Measurements from ENCODE around the gene NDUFA12.

DNA sequence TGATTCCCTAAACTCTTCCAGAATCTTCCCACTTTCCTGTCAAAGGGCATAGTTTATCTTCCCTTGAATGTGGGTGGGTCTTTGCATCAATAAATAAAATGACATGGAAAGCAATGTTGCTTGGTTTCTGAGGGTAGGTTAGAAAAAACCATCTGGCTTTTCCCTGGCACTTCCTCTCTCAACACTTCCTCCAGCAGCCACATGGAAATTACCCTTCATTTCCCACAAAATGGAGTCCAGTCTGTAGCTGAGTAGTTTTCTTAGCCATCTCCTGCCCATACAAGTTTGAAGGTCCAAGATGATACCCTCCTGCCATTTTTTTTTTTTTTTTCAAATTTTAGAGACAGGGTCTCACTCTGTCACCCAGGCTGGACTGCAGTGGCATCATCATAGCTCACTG, 11.1 kb upstream of the NDUFA12 start:
- TF ChIP-seq, protein P1, sequence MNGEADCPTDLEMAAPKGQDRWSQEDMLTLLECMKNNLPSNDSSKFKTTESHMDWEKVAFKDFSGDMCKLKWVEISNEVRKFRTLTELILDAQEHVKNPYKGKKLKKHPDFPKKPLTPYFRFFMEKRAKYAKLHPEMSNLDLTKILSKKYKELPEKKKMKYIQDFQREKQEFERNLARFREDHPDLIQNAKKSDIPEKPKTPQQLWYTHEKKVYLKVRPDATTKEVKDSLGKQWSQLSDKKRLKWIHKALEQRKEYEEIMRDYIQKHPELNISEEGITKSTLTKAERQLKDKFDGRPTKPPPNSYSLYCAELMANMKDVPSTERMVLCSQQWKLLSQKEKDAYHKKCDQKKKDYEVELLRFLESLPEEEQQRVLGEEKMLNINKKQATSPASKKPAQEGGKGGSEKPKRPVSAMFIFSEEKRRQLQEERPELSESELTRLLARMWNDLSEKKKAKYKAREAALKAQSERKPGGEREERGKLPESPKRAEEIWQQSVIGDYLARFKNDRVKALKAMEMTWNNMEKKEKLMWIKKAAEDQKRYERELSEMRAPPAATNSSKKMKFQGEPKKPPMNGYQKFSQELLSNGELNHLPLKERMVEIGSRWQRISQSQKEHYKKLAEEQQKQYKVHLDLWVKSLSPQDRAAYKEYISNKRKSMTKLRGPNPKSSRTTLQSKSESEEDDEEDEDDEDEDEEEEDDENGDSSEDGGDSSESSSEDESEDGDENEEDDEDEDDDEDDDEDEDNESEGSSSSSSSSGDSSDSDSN (IDR thresholded peaks at IDR 0.05; ENCODE audit: borderline replicate concordance in 1 of 2, low read depth in 2 of 2, low read length in 2 of 2): no peak
- TF ChIP-seq, protein P2, sequence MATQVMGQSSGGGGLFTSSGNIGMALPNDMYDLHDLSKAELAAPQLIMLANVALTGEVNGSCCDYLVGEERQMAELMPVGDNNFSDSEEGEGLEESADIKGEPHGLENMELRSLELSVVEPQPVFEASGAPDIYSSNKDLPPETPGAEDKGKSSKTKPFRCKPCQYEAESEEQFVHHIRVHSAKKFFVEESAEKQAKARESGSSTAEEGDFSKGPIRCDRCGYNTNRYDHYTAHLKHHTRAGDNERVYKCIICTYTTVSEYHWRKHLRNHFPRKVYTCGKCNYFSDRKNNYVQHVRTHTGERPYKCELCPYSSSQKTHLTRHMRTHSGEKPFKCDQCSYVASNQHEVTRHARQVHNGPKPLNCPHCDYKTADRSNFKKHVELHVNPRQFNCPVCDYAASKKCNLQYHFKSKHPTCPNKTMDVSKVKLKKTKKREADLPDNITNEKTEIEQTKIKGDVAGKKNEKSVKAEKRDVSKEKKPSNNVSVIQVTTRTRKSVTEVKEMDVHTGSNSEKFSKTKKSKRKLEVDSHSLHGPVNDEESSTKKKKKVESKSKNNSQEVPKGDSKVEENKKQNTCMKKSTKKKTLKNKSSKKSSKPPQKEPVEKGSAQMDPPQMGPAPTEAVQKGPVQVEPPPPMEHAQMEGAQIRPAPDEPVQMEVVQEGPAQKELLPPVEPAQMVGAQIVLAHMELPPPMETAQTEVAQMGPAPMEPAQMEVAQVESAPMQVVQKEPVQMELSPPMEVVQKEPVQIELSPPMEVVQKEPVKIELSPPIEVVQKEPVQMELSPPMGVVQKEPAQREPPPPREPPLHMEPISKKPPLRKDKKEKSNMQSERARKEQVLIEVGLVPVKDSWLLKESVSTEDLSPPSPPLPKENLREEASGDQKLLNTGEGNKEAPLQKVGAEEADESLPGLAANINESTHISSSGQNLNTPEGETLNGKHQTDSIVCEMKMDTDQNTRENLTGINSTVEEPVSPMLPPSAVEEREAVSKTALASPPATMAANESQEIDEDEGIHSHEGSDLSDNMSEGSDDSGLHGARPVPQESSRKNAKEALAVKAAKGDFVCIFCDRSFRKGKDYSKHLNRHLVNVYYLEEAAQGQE (IDR thresholded peaks at IDR 0.05; ENCODE audit: borderline replicate concordance): no peak
- TF ChIP-seq, protein P2 (CRISPR knock-in tag; IDR thresholded peaks at IDR 0.05; ENCODE audit: low read depth): no peak
- TF ChIP-seq CEBPB (tag; IDR thresholded peaks at IDR 0.05) (no peak), SIX5 (IDR thresholded peaks at IDR 0.05; ENCODE audit: borderline replicate concordance in 1 of 2, insufficient read depth in 1 of 2, low read depth in 1 of 2, low read length in 2 of 2) (no peak), ZNF274 (IDR thresholded peaks at IDR 0.05; ENCODE audit: borderline replicate concordance, low read depth, low read length) (no peak)
- TF ChIP-seq, protein P3, sequence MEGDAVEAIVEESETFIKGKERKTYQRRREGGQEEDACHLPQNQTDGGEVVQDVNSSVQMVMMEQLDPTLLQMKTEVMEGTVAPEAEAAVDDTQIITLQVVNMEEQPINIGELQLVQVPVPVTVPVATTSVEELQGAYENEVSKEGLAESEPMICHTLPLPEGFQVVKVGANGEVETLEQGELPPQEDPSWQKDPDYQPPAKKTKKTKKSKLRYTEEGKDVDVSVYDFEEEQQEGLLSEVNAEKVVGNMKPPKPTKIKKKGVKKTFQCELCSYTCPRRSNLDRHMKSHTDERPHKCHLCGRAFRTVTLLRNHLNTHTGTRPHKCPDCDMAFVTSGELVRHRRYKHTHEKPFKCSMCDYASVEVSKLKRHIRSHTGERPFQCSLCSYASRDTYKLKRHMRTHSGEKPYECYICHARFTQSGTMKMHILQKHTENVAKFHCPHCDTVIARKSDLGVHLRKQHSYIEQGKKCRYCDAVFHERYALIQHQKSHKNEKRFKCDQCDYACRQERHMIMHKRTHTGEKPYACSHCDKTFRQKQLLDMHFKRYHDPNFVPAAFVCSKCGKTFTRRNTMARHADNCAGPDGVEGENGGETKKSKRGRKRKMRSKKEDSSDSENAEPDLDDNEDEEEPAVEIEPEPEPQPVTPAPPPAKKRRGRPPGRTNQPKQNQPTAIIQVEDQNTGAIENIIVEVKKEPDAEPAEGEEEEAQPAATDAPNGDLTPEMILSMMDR (IDR thresholded peaks at IDR 0.05 in 2 of 3, conservative IDR thresholded peaks at IDR 0.05 in 1 of 3; ENCODE audit: insufficient read depth in 2 of 3, low read depth in 1 of 3, low read length in 3 of 3): no peak
